Effector CD4-positive, alpha-beta T cell (primary cell): ENCODE measurements around the gene RIMBP3C.
"Not testable (repeated sequence)": the region's sequence is repeated elsewhere in the genome, so short reads cannot be mapped to it uniquely, and the experiment has no call there.

ENCODE experiments used
- DNase-seq: peaks from one replicate; pipeline ENCODE4 v3.0.0-alpha.2; 2020

Gene RIMBP3C

DNA sequence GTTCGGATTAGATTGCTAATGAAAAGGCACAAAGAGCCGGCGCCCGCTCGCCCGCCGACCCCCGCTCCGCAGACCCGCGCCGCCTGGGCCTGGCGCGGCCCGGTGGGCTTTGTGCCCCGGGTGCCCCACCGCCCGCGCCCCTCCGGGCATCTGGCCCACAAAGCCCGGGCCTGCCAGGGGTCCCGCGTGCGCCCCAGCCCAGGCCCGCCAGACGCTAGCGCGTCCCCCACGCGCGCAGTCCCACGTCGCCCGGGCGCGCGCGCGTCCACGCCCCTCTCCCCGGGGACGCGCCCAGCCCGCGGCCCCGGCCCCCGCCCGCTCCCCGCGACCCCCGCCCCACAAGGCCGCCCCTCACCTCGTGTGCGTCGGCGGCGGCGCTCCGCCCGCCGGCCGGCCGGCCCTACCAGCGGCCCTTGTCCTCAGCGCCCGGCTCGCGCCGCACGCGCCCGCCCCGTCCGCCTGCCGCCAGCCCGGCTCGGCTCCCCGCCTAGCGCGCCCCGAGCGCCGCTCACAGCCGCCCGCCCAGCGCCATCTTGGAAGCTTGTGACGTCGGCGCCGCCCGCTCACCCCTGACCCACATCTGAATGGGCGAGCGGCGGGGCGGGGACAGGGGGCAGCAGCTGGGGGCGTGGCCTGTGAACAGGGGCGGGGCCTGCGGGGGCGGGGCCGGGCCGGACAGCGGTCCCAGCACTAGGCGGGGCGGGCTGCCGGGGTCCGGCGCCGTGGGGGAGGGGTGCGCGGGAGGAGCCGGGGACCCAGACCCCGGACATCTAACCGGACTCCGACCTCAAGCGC, 34.1 kb downstream of the RIMBP3C start:
- not testable (repeated sequence) for DNase-seq

DNA sequence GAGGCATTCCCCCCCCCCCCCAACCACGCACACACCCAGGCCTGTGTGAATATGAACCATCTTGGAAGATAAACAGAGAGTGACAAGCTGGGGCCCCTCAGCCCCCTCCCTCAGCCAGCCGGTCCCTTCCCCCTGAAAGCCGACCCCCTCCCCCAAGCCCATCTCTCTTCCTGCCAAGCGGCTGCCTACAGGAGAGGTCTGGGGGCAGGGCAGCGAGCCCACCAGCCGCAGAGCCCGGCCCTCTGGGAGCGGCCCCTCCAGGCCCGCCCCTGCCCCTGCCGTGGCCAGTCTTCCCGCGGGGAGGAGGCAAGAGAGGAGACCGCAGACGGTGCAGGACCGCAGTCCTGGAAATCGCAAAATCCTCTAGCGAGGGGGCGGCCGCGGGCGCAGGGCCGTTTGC, 34.7 kb downstream of the RIMBP3C start:
- DNase-seq: not testable (repeated sequence)

DNA sequence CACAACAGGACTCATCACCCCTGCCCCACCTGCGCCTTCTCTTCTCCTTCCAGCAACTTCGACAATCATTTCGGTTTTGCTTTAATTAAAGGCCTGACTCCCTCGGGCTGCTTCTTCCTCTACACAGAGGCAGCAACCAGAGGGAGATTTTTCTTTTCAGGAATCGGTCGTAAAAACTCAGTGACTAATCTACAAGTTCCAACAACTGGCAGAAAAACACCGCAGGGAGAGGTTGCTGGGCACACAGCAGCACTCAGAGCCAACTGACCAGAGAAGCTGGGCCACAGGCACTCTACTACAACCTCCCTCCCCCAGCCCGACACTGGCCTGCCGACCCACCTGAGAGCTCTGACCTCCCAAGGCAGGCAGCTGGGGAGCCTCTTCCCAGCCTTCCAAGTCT, 36.0 kb downstream of the RIMBP3C start:
- not testable (repeated sequence) for DNase-seq

DNA sequence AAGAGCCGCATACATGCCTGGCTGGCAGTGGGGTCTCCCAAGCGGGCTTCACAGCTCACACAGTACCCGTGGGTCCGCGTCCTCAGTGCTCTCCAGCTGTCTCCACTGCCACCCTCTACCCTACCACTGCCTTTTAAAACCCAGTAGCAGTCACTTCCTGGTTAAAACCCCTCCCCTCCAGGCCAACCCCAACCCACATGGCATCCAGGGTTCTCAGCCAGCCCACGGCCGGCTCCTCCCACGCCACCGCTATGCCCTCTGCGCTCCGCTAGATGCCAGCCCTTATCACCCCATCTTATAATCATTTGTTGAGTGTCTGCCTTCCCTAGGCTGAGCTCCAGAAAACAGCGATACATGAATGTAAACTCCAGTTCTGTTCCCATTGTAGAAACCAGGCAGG, 37.1 kb downstream of the RIMBP3C start:
- not testable (repeated sequence) for DNase-seq

DNA sequence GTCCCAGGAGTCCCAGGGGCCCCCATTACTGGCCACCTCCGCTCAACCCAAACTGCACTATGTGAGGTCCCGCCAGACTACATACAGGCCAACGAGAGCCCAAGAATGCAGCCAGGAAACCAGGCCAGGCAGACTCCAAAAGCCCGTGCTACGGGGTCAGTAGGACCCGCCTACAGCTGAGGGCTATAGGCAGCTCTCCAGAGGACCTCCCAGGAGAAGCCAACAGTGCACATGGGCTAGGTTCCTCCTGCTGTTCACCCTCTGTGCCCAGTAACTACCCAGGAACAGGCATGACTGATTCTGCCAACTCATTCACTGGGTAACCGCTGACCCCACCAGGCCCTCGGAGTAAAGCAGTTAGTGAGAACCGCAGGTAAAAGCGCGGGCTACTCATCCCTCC, 39.2 kb downstream of the RIMBP3C start:
- not testable (repeated sequence) for DNase-seq

DNA sequence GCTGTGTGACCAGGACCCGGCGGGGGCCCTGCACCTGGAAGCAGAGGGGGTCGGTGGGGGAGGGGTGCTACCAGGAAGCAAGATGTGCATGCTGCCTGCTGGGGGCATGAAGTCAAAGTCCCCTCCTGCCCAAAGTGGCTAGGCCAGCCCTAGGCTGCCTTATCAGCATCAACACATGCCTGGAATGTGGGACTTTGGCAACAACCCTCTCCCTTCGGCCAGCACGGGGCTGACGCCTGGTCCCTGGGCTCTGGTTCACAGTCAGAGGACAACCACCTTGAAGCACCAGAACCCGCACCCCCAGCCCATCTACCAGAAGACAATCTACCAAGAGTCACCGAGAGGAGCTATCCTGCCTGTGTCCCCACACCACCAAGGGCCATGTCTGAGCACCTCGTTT, 40.9 kb downstream of the RIMBP3C start:
- not testable (repeated sequence) for DNase-seq

DNA sequence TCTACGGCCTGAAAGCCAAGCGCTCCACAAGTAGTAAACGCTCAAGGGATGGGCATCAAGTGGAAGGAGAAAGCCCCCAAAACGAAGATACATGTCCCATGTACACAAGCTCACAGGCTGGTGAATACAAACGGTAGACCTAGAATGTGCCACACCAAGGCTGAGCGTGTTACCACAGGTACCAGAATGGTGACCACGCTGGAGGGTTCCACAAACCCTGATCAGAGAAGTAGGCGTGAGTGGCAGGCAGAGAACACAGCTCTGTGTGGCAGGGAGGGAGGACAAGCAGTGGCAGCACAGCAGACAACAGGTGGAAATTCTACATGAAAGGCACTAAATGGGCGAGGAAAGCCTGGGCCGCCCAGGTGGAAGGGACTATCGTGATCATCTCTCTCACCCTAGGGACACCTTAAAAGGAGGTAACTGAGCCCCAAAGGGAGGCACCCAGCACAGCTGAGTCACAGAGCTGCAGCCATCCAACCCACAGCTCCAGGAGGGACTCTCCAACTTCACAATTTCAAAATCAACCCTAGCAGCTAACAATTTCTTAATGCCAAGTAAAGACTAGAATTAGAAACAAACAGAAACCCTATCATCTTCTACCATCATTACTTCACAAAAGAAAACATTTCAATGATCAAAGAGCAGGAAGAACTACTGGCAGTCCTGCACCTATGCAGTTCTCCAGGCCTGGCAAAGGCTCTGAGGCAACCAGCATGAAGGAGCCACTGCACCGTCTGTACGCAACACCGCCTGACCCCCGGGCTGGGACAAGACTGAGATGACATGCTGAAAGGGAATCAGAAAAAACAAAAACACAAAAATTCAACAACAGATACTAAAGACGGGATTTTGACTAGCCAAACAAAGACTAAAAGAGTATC, 51.4 kb downstream of the RIMBP3C start:
- not testable (repeated sequence) for DNase-seq

DNA sequence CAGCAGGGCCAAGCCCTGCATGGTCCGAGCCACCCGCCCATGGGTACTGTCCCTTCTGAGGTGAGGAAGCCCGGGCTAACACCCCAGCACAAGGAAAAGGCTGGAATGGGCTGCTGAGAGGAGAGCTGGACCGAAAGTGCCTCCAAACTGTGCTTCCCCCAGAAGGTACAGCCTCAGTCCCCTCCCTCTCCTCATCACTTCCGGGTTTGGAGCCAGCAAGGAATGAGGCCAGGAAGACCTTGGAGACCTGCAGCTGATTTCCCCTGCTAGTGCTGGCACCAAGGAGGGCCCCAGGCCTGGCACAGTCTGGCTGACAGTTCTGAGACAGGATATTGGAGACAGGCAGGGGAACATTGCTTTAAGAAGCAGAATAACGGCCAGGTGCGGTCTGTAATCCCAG, 52.8 kb downstream of the RIMBP3C start:
- not testable (repeated sequence) for DNase-seq

DNA sequence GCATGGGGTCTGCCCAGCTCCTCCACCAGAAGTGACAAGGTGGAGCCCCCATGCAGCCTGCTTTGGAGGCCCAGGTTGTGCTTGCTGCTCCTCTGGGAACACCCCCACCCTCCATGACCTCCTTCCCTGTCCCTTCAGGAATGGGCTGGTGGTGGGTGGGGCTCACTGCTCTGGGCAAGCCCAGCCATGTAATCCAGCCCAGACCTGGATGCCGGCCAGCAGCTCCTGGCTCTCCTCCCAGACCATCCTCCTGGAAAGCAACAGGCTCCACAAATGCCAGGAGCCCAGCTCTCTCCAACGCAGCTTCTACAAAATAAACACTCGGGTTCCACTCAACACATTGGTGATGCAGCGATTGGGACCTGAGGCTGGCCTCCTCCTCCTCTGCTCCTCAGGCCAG, 53.3 kb downstream of the RIMBP3C start:
- DNase-seq: not testable (repeated sequence)
